DOHH2 (cell line): Measurements from ENCODE around the gene REC8.

ENCODE experiments used
- CTCF ChIP-seq: fragments of 200-600 bp; sonication (generic); IDR thresholded peaks from one replicate; pipeline ENCODE4 v1.5.1; 2014; ENCODE audit warnings: antibody characterized with exemption, mild to moderate bottlenecking, low read depth, low read length; ENCODE audit not compliant: poor library complexity, severe bottlenecking
- EZH2phosphoT487 ChIP-seq: fragments of 200-600 bp; sonication (generic); IDR thresholded peaks from 2 replicates; pipeline ENCODE4 v1.6.1; 2017; ENCODE audit warnings: borderline replicate concordance, mild to moderate bottlenecking, antibody characterized with exemption, low read length, moderate library complexity, mixed read lengths

GRCh38 chr14:24185026-24185425 is 13.1 kb downstream of the REC8 start:
- TF ChIP-seq CTCF (no peak), EZH2phosphoT487 (no peak)
